ENCODE data around the gene ZDHHC11B. TPM values are rescaled to one million over a fixed set of nuclear protein-coding genes. Genes with fewer than 3 reads are reported as not detected.
"Not testable (repeated sequence)": the region's sequence is repeated elsewhere in the genome, so short reads cannot be mapped to it uniquely, and the experiment has no call there.

ZDHHC11B gene
- total RNA-seq, 1 donor from 2014 or later = not detected

DNA sequence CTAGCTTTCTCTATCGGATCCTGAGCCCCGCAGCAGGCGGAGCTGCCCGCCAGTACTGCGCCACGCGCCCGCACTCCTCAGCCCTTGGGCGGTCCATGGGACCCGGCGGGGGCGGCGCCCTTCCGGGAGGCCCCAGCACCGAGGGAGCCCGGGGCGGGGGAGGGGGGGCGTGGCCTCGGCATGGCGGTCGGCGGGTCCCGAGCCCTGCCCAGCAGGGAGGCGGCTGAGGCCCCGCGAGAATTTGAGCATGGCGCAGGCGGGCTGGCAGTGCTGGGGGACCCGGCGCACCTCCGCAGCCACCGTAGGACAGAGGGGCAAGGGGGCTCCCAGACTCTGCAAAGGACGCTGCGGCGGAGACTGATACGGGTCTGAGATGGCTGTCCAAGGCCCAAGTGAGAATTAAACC, 6.8 kb downstream of the ZDHHC11B start:
- DNase-seq = no peak
- no peaks in the 10 kb centered on the region for H3K27me3 Mint-ChIP-seq
- intact Hi-C loops (cut with micrococcal nuclease) = loop anchor here (10.0 kb wide), 1 partner anchor 93 kb away; no protein-coding TSS in a partner anchor
- H3K36me3 Mint-ChIP-seq (ENCODE audit: low read depth) = no peaks in the 10 kb centered on the region
- H3K27ac Mint-ChIP-seq = no peak overlapping the region
- no peaks in the 10 kb centered on the region for H3K4me1 Mint-ChIP-seq
- H3K4me3 Mint-ChIP-seq = no peak overlapping the region
- no peaks in the 10 kb centered on the region for H3K9me3 Mint-ChIP-seq

- H3K27ac Mint-ChIP-seq = no peak overlapping the region
- H3K9me3 Mint-ChIP-seq = no peaks in the 10 kb centered on the region
- no peak overlapping the region for H3K4me3 Mint-ChIP-seq
- peak; percentile 51 for DNase-seq
- H3K4me1 Mint-ChIP-seq = no peaks in the 10 kb centered on the region
- intact Hi-C loops (cut with micrococcal nuclease) = loop anchor here (10.0 kb wide), 1 partner anchor 92 kb away; no protein-coding TSS in a partner anchor
- no peaks in the 10 kb centered on the region for H3K36me3 Mint-ChIP-seq (ENCODE audit: low read depth)
- no peaks in the 10 kb centered on the region for H3K27me3 Mint-ChIP-seq
These were observed 7.4 kb downstream of the ZDHHC11B start for GRCh38 chr5:776862-777711.

GRCh38 chr5:775961-776861, 8.3 kb downstream of the ZDHHC11B start:
- H3K27ac Mint-ChIP-seq = no peak overlapping the region
- no peaks in the 10 kb centered on the region for H3K9me3 Mint-ChIP-seq
- no peaks in the 10 kb centered on the region for H3K27me3 Mint-ChIP-seq
- peak; percentile 33 for DNase-seq
- H3K36me3 Mint-ChIP-seq (ENCODE audit: low read depth) = no peaks in the 10 kb centered on the region
- no peaks in the 10 kb centered on the region for H3K4me1 Mint-ChIP-seq
- intact Hi-C loops (cut with micrococcal nuclease) = loop anchor here (10.0 kb wide), 1 partner anchor 91 kb away; no protein-coding TSS in a partner anchor
- H3K4me3 Mint-ChIP-seq = no peak overlapping the region

DNA sequence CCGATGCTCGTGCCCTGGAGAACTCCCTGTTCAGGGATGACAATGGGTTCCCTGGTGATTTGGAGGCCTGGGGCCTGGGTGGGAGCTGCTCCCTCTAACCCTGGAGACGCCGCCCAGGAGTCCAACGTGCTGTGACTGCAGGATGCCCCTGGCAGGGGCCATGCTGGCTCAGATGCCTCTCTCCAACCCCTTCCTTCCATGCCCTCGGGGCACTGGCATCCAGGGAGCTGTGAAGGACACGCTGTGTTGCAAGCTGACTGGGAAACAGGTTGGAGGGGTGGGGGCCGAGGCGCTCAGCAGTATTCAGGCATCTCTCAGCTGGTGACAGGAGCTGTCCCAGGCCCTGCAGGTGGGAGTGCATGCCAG, 9.0 kb downstream of the ZDHHC11B start:
- H3K4me1 Mint-ChIP-seq; H3K9me3 Mint-ChIP-seq; H3K27me3 Mint-ChIP-seq; H3K36me3 Mint-ChIP-seq (ENCODE audit: low read depth); H3K4me3 Mint-ChIP-seq; H3K27ac Mint-ChIP-seq: not testable (repeated sequence)
- intact Hi-C loops (cut with micrococcal nuclease) = loop anchor here (10.0 kb wide), 1 partner anchor 91 kb away; no protein-coding TSS in a partner anchor
- peak; percentile 44 for DNase-seq

DNA sequence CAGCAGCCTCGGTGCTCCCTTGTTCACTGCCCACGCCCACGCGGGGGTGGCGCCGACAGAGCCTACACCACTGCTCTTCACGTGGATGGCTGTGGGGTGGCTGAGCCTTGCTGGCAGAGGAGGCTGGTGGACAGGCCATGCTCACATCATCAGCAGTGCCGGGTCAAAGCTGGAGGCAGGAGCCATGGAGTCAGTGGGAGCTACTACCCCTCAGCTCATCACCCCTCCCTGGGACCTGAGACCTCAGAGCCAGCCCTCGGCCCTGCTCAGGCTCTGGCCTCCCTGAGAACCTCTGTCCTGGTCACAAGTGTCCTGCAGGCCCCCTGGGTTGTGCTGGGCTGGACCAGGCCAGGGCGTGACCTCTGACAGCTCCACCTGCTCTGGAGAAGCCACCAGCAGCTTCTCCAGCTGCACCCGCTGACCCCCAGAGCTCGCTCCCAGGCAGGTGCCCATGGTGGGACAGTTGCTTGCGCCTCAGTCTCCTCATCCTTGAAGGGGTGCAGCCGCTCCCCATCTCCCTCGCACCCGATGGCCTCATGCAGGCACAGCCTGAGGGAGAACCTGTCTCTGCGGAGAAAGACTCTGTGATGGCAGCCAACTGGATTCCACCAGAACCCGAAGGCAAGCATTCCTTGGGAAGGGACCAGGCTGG, 9.5 kb downstream of the ZDHHC11B start:
- intact Hi-C loops (cut with micrococcal nuclease) = loop anchor here (10.0 kb wide), 1 partner anchor 90 kb away; no protein-coding TSS in a partner anchor
- H3K4me3 Mint-ChIP-seq; H3K36me3 Mint-ChIP-seq (ENCODE audit: low read depth); H3K4me1 Mint-ChIP-seq; H3K9me3 Mint-ChIP-seq; H3K27me3 Mint-ChIP-seq; H3K27ac Mint-ChIP-seq: not testable (repeated sequence)
- peak; percentile 52 for DNase-seq

DNA sequence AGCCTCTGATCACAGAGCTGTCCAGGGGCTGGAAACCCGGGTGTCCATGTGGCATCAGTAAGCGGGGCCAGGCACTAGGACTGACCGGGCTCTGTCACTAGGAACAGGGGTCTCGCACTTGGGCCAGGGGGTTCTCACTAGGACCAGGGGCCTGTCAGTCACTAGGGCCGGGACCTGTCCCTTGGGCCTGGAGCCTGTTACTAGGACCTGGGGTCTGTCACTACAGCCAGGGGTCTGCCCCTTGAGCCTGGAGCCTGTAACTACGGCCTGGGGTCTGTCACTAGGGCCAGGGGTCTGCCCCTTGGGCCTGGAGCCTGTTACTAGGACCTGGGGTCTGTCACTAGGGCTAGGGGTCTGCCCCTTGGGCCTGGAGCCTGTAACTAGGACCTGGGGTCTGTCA, 10.2 kb downstream of the ZDHHC11B start:
- H3K27ac Mint-ChIP-seq; H3K9me3 Mint-ChIP-seq; H3K4me1 Mint-ChIP-seq; H3K27me3 Mint-ChIP-seq; H3K36me3 Mint-ChIP-seq (ENCODE audit: low read depth); H3K4me3 Mint-ChIP-seq: not testable (repeated sequence)
- intact Hi-C loops (cut with micrococcal nuclease) = loop anchor here (10.0 kb wide), 1 partner anchor 90 kb away; no protein-coding TSS in a partner anchor
- peak; percentile 35 for DNase-seq

DNA sequence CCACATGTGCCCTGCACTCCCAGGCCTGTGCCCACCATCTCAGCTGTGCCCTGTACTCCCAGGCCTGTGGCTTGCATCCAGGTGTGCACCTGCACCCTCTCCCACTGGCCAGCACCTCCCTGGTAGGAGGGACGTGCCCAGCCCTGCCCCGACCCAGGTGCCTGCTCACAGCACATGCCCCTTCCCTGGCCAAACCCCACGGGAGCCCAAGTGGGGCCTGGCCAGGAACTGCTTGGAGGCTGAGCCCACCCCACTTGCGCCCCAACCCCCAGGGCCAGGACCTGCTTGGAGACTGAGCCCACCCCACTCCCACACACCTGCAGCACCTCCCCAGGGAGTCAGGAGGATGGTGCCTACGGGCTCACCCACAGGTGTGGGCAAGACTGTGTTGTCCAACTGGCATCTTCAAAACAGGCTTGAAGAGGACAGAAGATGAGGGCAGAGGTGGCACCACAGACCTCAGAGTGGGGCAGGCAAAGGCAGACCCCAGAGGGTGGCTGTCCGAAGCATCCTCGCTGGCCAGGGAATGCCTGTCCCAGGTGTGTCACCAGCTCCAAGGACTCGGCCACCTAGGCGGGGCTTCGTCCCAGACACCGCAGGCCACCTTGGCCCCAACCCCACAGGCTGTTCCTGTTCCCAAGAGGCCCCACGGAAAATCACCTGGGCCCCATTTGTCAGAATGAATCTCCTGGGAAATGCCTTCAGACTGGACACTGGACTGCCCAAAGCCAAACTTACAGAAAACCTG, 10.8 kb downstream of the ZDHHC11B start:
- Mint-ChIP-seq H3K4me3 (no peak overlapping the region), H3K4me1 (no peaks in the 10 kb centered on the region), H3K27me3 (no peaks in the 10 kb centered on the region), H3K36me3 (ENCODE audit: low read depth) (no peaks in the 10 kb centered on the region), H3K27ac (no peak overlapping the region), H3K9me3 (no peaks in the 10 kb centered on the region)
- intact Hi-C loops (cut with micrococcal nuclease) = loop anchor here (10.0 kb wide), 1 partner anchor 89 kb away; no protein-coding TSS in a partner anchor
- peak; percentile 51 for DNase-seq

GRCh38 chr5:772931-773330, 11.6 kb downstream of the ZDHHC11B start:
- H3K27ac Mint-ChIP-seq; H3K27me3 Mint-ChIP-seq; H3K36me3 Mint-ChIP-seq (ENCODE audit: low read depth); H3K4me1 Mint-ChIP-seq; H3K9me3 Mint-ChIP-seq; H3K4me3 Mint-ChIP-seq: not testable (repeated sequence)
- peak; percentile 13 for DNase-seq
- intact Hi-C loops (cut with micrococcal nuclease) = loop anchor here (10.0 kb wide), 1 partner anchor 88 kb away; no protein-coding TSS in a partner anchor

GRCh38 chr5:772547-772890, 12.0 kb downstream of the ZDHHC11B start:
- not testable (repeated sequence) for H3K9me3 Mint-ChIP-seq; H3K27ac Mint-ChIP-seq; H3K4me3 Mint-ChIP-seq; H3K4me1 Mint-ChIP-seq; H3K27me3 Mint-ChIP-seq; H3K36me3 Mint-ChIP-seq (ENCODE audit: low read depth)
- peak; percentile 27 for DNase-seq
- intact Hi-C loops (cut with micrococcal nuclease) = loop anchor here (10.0 kb wide), 1 partner anchor 88 kb away; no protein-coding TSS in a partner anchor

GRCh38 chr5:771841-772546, 12.5 kb downstream of the ZDHHC11B start:
- H3K4me1 Mint-ChIP-seq; H3K36me3 Mint-ChIP-seq (ENCODE audit: low read depth); H3K27ac Mint-ChIP-seq; H3K27me3 Mint-ChIP-seq; H3K9me3 Mint-ChIP-seq; H3K4me3 Mint-ChIP-seq: not testable (repeated sequence)
- peak; percentile 28 for DNase-seq
- intact Hi-C loops (cut with micrococcal nuclease) = loop anchor here (10.0 kb wide), 1 partner anchor 87 kb away; no protein-coding TSS in a partner anchor

- intact Hi-C loops (cut with micrococcal nuclease) = loop anchor here (10.0 kb wide), 1 partner anchor 86 kb away; no protein-coding TSS in a partner anchor
- H3K27me3 Mint-ChIP-seq; H3K4me3 Mint-ChIP-seq; H3K27ac Mint-ChIP-seq; H3K36me3 Mint-ChIP-seq (ENCODE audit: low read depth); H3K4me1 Mint-ChIP-seq; H3K9me3 Mint-ChIP-seq: not testable (repeated sequence)
- peak; percentile 44 for DNase-seq
These were observed 13.3 kb downstream of the ZDHHC11B start for GRCh38 chr5:771087-771781.

DNA sequence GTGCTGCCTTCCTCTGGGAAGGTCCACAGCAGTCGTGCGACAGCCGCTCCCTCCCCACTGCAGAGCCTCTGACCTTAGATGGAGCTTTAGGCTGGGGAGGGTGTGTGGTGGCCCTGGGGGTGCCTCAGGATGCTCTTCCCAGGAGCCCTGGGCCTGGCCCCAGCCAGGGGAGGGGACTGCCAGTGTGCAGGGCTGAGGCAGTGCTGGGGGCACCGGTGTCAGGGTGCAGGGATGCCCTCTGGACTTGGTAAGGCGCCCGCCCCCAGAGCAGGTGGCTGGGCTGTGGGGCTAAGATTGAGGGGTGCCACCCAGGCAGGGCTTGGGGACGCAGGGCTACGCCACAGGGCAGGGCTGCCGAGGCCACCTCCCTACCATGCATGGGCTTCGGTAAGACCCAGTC, 13.9 kb downstream of the ZDHHC11B start:
- intact Hi-C loops (cut with micrococcal nuclease) = loop anchor here (10.0 kb wide), 1 partner anchor 86 kb away; no protein-coding TSS in a partner anchor
- not testable (repeated sequence) for H3K27me3 Mint-ChIP-seq; H3K36me3 Mint-ChIP-seq (ENCODE audit: low read depth); H3K4me3 Mint-ChIP-seq; H3K4me1 Mint-ChIP-seq; H3K27ac Mint-ChIP-seq; H3K9me3 Mint-ChIP-seq
- peak; percentile 49 for DNase-seq

Measured in activated CD4-positive, alpha-beta T cell treated with anti-CD3 and anti-CD28 coated beads, Interleukin-2, amount 10 ng/mL, durations not matched to agents 24 days and 14 days (primary cell).